GM12878 (cell line): Measurements from ENCODE around the gene CNR2. TPM values are rescaled to one million over a fixed set of nuclear protein-coding genes. Genes with fewer than 3 reads are reported as not detected.

Experiments
- ATAC-seq: fragments of 200-7000 bp; cut with Tn5 transposase; 3 replicates; pipeline ENCODE4 v1.9.1; 2020; ENCODE audit warnings: mild to moderate bottlenecking, moderate library complexity
- BruUV-seq: library from RNA; stranded (reverse); fragments of 400-500 nt; replicated peaks from 2 replicates; lab custom pipeline; 2021; lab: Mats Ljungman, UMichigan
- CTCF ChIA-PET: fragments of 300-600 bp; sonication (Branson Sonifier 250); formaldehyde crosslinking; extraction: SDS; loops from one replicate; lab custom pipeline; 2021; ENCODE audit warnings: inconsistent platforms; lab: Yijun Ruan, JAX
- POLR2A ChIA-PET: fragments of 350-600 bp; formaldehyde crosslinking; extraction: SDS; loops from one replicate; lab custom pipeline; 2021; ENCODE audit warnings: inconsistent platforms; lab: Charles Lee
- RAD21 ChIA-PET: fragments of 300-600 bp; sonication (Branson Sonifier 250); formaldehyde crosslinking; loops from one replicate; lab custom pipeline; 2023; ENCODE audit warnings: antibody characterized with exemption; ENCODE audit not compliant: unreplicated experiment; lab: Charles Lee
- SMC1A ChIA-PET: fragments of 300-600 bp; sonication (Branson Sonifier 250); formaldehyde crosslinking; loops from one replicate; lab custom pipeline; 2023; ENCODE audit not compliant: unreplicated experiment, uncharacterized antibody; lab: Charles Lee
- DNase-seq: peaks from one replicate; pipeline ENCODE4 v3.0.0-alpha.2; 2011; ENCODE audit warnings: low read depth, low spot score
- FAIRE-seq: peaks from 3 replicates; lab custom pipeline; 2011; peaks lifted over from hg19 to GRCh38; lab: Jason Lieb, UNC
- H2AFZ ChIP-seq: 2 replicates; pipeline ENCODE4 v1.6.0; 2011; ENCODE audit warnings: low read depth, low read length, control low read depth; ENCODE audit not compliant: control insufficient read depth
- H3K27ac ChIP-seq: 2 replicates; pipeline ENCODE4 v1.5.1; 2011; ENCODE audit warnings: control low read depth; ENCODE audit not compliant: control insufficient read depth, insufficient read depth
- H3K27me3 ChIP-seq, 2 experiments: replicated peaks in 1 of 2; 2 replicates each; pipeline versions ENCODE4 v1.6.0 to v1.6.1; 2011; ENCODE audit warnings: low read length in 1 of 2; ENCODE audit not compliant: control insufficient read depth in 2 of 2, insufficient read depth in 2 of 2
- H3K36me3 ChIP-seq, 2 experiments: 2 replicates each; pipeline ENCODE4 v1.5.1; 2011; ENCODE audit warnings: low read length in 1 of 2; ENCODE audit not compliant: control insufficient read depth in 2 of 2, insufficient read depth in 2 of 2
- H3K4me1 ChIP-seq: 2 replicates; pipeline ENCODE4 v1.6.1; 2011; ENCODE audit warnings: mild to moderate bottlenecking, low read length, moderate library complexity, mixed read lengths; ENCODE audit not compliant: control insufficient read depth, insufficient read depth
- H3K4me2 ChIP-seq: 2 replicates; pipeline ENCODE4 v1.6.0; 2011; ENCODE audit warnings: control low read depth; ENCODE audit not compliant: control insufficient read depth, insufficient read depth
- H3K4me3 ChIP-seq: fragments of 200-600 bp; sonication (generic); 2 replicates; pipeline ENCODE4 v1.5.1; 2016
- H3K79me2 ChIP-seq: 2 replicates; pipeline ENCODE4 v1.6.0; 2011; ENCODE audit warnings: low read length; ENCODE audit not compliant: control insufficient read depth, insufficient read depth
- H3K9ac ChIP-seq: 2 replicates; pipeline ENCODE4 v1.8.0; 2011; ENCODE audit warnings: low read length, control low read depth, mixed read lengths; ENCODE audit not compliant: control insufficient read depth, insufficient read depth
- H3K9me3 ChIP-seq: replicated peaks from 3 replicates; pipeline ENCODE4 v1.5.1; 2011; ENCODE audit warnings: mild to moderate bottlenecking, low read length; ENCODE audit not compliant: control insufficient read depth, insufficient read depth
- H4K20me1 ChIP-seq: 2 replicates; pipeline ENCODE4 v1.6.0; 2011; ENCODE audit not compliant: control insufficient read depth, insufficient read depth
- CREM ChIP-seq: IDR thresholded peaks from 2 replicates; pipeline ENCODE4 v1.6.1; 2014; ENCODE audit warnings: antibody characterized with exemption, low read depth
- ELK1 ChIP-seq: IDR thresholded peaks from 2 replicates; pipeline ENCODE4 v1.6.1; 2012; ENCODE audit warnings: low read depth, low read length, improper control_type of control experiment
- IKZF2 ChIP-seq, 2 experiments: fragments of 450-650 bp; IDR thresholded peaks; 2 replicates each; pipeline ENCODE4 v1.6.1; 2017; ENCODE audit warnings: mild to moderate bottlenecking in 2 of 2, moderate library complexity in 2 of 2
- IRF3 ChIP-seq: fragments of 450-650 bp; IDR thresholded peaks from 2 replicates; pipeline ENCODE4 v1.6.1; 2014; ENCODE audit warnings: mild to moderate bottlenecking
- KDM1A ChIP-seq: fragments of 200-600 bp; sonication (generic); IDR thresholded peaks from 2 replicates; pipeline ENCODE4 v1.6.1; 2016; ENCODE audit warnings: borderline replicate concordance
- NFYA ChIP-seq: IDR thresholded peaks from 2 replicates; pipeline ENCODE4 v1.6.1; 2011; ENCODE audit warnings: low read depth, mild to moderate bottlenecking, low read length, improper control_type of control experiment, borderline replicate concordance
- POLR2AphosphoS5 ChIP-seq: IDR thresholded peaks from 2 replicates; pipeline ENCODE4 v1.6.1; 2011; ENCODE audit warnings: mild to moderate bottlenecking, low read length, inconsistent platforms
- RBBP5 ChIP-seq: fragments of 200-600 bp; sonication (generic); conservative IDR thresholded peaks from 2 replicates; pipeline ENCODE4 v1.6.1; 2016
- SP1 ChIP-seq: IDR thresholded peaks from one replicate; pipeline ENCODE4 v1.6.1; 2011; ENCODE audit warnings: low read depth, low read length
- SRF ChIP-seq, 2 experiments: IDR thresholded peaks; 2 replicates each; pipeline ENCODE4 v1.6.1; 2011; ENCODE audit warnings: low read depth in 2 of 2, low read length in 2 of 2, mild to moderate bottlenecking in 1 of 2, moderate library complexity in 1 of 2
- TAF1 ChIP-seq: IDR thresholded peaks from 2 replicates; pipeline ENCODE4 v1.6.1; 2011; ENCODE audit warnings: mild to moderate bottlenecking, low read depth, low read length, borderline replicate concordance
- TCF3 ChIP-seq: IDR thresholded peaks from 2 replicates; pipeline ENCODE4 v1.6.1; 2012; ENCODE audit warnings: low read depth, mild to moderate bottlenecking, low read length, borderline replicate concordance; ENCODE audit not compliant: insufficient read depth
- WRNIP1 ChIP-seq: IDR thresholded peaks from 2 replicates; pipeline ENCODE4 v1.6.1; 2011; ENCODE audit warnings: low read depth, low read length, improper control_type of control experiment, borderline replicate concordance
- ZNF687 ChIP-seq: fragments of 450-650 bp; IDR thresholded peaks from 2 replicates; pipeline ENCODE4 v1.6.1; 2017; ENCODE audit warnings: mild to moderate bottlenecking, moderate library complexity
- WGBS: methylation state at CpG from one replicate; pipeline ENCODE4 v1.1.6; 2016; ENCODE audit warnings: low lambda C conversion rate; ENCODE audit not compliant: insufficient replicate concordance, insufficient coverage; ENCODE audit errors: missing lambda C conversion rate; 5-methylcytosine and 5-hydroxymethylcytosine counted together
- in situ Hi-C: fragments of 300-500 bp; cut with MboI; formaldehyde crosslinking; loops from 9 replicates; pipeline ENCODE4 v1.14.3; 2018; ENCODE audit warnings: mixed read lengths
- intact Hi-C: fragments of 100-400 bp; cut with micrococcal nuclease; formaldehyde crosslinking; loops from one replicate; pipeline ENCODE4 v1.14.2; 2022; ENCODE audit not compliant: unreplicated experiment
- polyA plus RNA-seq, 11 experiments: library from polyadenylated mRNA; depleted of rRNA in 4 of 11; unstranded in 6 of 11; stranded (reverse) in 5 of 11; fragments of >200 nt; fragmentation: Nextera tagmentation in 4 of 11; fragmentation: Illumina TruSeq in 1 of 11; extraction: Ambion mirVana in 4 of 11; extraction: Trizol in 1 of 11; gene quantifications; 1 replicate in 1 of 11; 2 replicates in 10 of 11; pipeline versions ENCODE4 v1.2.1 to v1.2.3, GENCODE V29; 2011 to 2016; ENCODE audit warnings: inconsistent platforms in 2 of 11, missing spikeins in 2 of 11, low read depth in 1 of 11
- total RNA-seq, 4 experiments: library from RNA; depleted of rRNA in 3 of 4; stranded (reverse); fragments of >200 nt in 3 of 4; fragmentation: Illumina TruSeq in 1 of 4; extraction: Trizol in 1 of 4; gene quantifications; 2 replicates each; pipeline versions ENCODE4 v1.2.1 to v1.2.3, GENCODE V29; 2013 to 2021

CNR2 gene
- total and polyA plus RNA-seq, 10 of the 15 experiments (the other 5 are each of a cell fraction or from before 2014, with no cell fraction given) = 0.46 to 19.8 (median 12.2) TPM

GRCh38 chr1:23911921-23912320 lies 1.2 kb downstream of the CNR2 start (continued):
- TF ChIP-seq TCF3 (no peak), IRF3 (no peak), POLR2AphosphoS5 (no peak; the same call in none of the 2 replicates), ELK1 (no peak), RBBP5 (no peak), WRNIP1 (no peak), IKZF2 (IDR thresholded peaks at IDR 0.05) (peak; percentile 9 to 18; a peak in 1 of 4 replicates), TAF1 (no peak; the same call in 1 of the 2 replicates), SRF (IDR thresholded peaks at IDR 0.05; ENCODE audit: low read depth in 2 of 2, low read length in 2 of 2) (no peak)

GRCh38 chr1:23910553-23911246 lies 2.5 kb downstream of the CNR2 start:
- Histone ChIP-seq H3K9ac (peak overlapping the region; percentile 88), H2AFZ (no peak overlapping the region; the same call in 1 of the 2 replicates), H3K4me3 (peak overlapping the region; percentile 71), H3K27ac (peak overlapping the region; percentile 98), H3K9me3 (no peaks in the 10 kb centered on the region), H3K79me2 (peaks cover 65% of the 10 kb centered on the region), H3K4me1 (peaks cover 54% of the 10 kb centered on the region), H3K36me3 (no peaks in the 10 kb centered on the region), H3K4me2 (peak overlapping the region; percentile 82), H3K27me3 (no peaks in the 10 kb centered on the region), H4K20me1 (no peaks in the 10 kb centered on the region)
- in situ Hi-C loops = no loop called here
- RAD21 ChIA-PET = interaction anchor here (0.6 to 5.9 kb wide), 22 partner anchors 11 to 333 kb away, joined by 3 to 54 read pairs (median 5); partner anchors contain the start of genes GALE, HMGCL, PITHD1 and PNRC2
- intact Hi-C loops = no loop called here
- SMC1A ChIA-PET = interaction anchor here (0.9 to 7.7 kb wide), 18 partner anchors 14 to 139 kb away, joined by 3 to 66 read pairs (median 5); partner anchors contain the start of genes HMGCL, PNRC2 and SRSF10
- FAIRE-seq = peak; percentile 38
- WGBS = 2% methylated on average over 9 of the region's 11 CpGs
- TSS peak; percentile 52 for BruUV-seq
- CTCF ChIA-PET = interaction anchor here (0.6 to 10.5 kb wide), 17 partner anchors 15 to 273 kb away, joined by 3 to 109 read pairs (median 4); partner anchors contain the start of genes FUCA1 and PITHD1
- ATAC-seq = peak; percentile 39
- POLR2A ChIA-PET = interaction anchor here (0.6 to 4.3 kb wide), 21 partner anchors 22 to 859 kb away, joined by 3 to 26 read pairs (median 5); partner anchors contain the start of genes ELOA, HMGCL and PNRC2
- peak; percentile 86 for DNase-seq
- TF ChIP-seq CREM (peak; percentile 26; the same call in 1 of the 2 replicates), KDM1A (no peak), SP1 (peak; percentile 11), ZNF687 (peak; percentile 68), NFYA (no peak)
